DOHH2 (cell line): ENCODE data around the gene NME7.

Experiments used
- EZH2phosphoT487 ChIP-seq: fragments of 200-600 bp; sonication (generic); IDR thresholded peaks from 2 replicates; pipeline ENCODE4 v1.6.1; 2017; ENCODE audit warnings: borderline replicate concordance, mild to moderate bottlenecking, antibody characterized with exemption, low read length, moderate library complexity, mixed read lengths
- TF ChIP-seq, protein P1 (sequence below): fragments of 200-600 bp; sonication (generic); IDR thresholded peaks from one replicate; pipeline ENCODE4 v1.5.1; 2014; ENCODE audit warnings: antibody characterized with exemption, mild to moderate bottlenecking, low read depth, low read length; ENCODE audit not compliant: poor library complexity, severe bottlenecking

DNA sequence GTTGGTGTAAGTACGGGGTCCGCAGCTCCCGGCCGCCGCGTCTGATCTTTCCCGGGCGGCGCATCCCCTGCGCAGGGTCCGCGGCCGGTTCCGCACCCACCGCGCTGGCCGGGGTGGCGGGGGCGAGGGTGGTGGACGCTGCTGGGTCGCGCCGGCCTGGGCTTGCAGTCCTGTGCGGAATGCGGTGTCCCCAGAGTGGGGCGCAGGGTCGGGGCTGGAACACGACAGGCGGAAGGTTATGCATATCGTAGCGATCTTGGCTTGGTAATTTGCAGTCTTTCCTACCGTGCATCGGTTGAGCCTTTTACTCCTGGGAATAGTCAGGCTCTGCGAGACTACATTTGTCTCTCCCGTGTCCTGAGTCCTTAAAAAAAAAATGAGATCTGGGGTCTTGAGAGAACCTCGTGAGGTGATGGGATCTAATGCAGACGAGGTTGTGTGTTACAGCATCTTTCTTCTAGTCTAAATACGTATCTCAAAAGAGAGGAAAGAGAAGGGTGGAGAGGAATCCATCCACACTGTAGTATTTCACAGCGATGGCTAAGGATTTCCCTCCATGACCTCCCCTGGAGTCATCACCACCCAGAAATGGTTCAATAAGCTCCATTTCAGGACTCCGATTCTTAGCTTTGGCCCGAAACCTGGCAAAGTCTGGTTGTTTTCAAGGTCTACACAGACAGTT lies 260.5 kb downstream of the NME7 start:
- TF ChIP-seq, protein P1, sequence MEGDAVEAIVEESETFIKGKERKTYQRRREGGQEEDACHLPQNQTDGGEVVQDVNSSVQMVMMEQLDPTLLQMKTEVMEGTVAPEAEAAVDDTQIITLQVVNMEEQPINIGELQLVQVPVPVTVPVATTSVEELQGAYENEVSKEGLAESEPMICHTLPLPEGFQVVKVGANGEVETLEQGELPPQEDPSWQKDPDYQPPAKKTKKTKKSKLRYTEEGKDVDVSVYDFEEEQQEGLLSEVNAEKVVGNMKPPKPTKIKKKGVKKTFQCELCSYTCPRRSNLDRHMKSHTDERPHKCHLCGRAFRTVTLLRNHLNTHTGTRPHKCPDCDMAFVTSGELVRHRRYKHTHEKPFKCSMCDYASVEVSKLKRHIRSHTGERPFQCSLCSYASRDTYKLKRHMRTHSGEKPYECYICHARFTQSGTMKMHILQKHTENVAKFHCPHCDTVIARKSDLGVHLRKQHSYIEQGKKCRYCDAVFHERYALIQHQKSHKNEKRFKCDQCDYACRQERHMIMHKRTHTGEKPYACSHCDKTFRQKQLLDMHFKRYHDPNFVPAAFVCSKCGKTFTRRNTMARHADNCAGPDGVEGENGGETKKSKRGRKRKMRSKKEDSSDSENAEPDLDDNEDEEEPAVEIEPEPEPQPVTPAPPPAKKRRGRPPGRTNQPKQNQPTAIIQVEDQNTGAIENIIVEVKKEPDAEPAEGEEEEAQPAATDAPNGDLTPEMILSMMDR: no peak
- no peak; the same call in none of the 2 replicates for TF ChIP-seq EZH2phosphoT487
